ENCODE data around the gene IFT81.
A peak's percentile ranks its signal among the peaks of the same experiment; 100 is the strongest.
"Not testable (repeated sequence)": the region's sequence is repeated elsewhere in the genome, so short reads cannot be mapped to it uniquely, and the experiment has no call there.

The IFT81 gene

GRCh38 chr12:110107369-110108281 is 16.5 kb upstream of the IFT81 start:
- peak; percentile 77 for DNase-seq (ENCODE audit: low spot score)

GRCh38 chr12:110108309-110109036 is 15.7 kb upstream of the IFT81 start:
- DNase-seq (ENCODE audit: low spot score), result no peak

GRCh38 chr12:110109037-110109836 is 14.9 kb upstream of the IFT81 start:
- peak; percentile 65 for DNase-seq (ENCODE audit: low spot score)

GRCh38 chr12:110109837-110110535 is 14.2 kb upstream of the IFT81 start:
- DNase-seq (ENCODE audit: low spot score), result no peak

- DNase-seq (ENCODE audit: low spot score), result no peak
Observed at GRCh38 chr12:110111476-110112334, 12.5 kb upstream of the IFT81 start.

- DNase-seq (ENCODE audit: low spot score), result no peak
Observed at GRCh38 chr12:110112335-110112660, 11.9 kb upstream of the IFT81 start.

- DNase-seq (ENCODE audit: low spot score), result no peak
Observed at GRCh38 chr12:110114528-110114937, 9.6 kb upstream of the IFT81 start.

- no peak for DNase-seq (ENCODE audit: low spot score)
Observed at GRCh38 chr12:110115675-110116074, 8.5 kb upstream of the IFT81 start.

GRCh38 chr12:110116623-110117022 is 7.5 kb upstream of the IFT81 start:
- no peak for DNase-seq (ENCODE audit: low spot score)

GRCh38 chr12:110117210-110117609 is 6.9 kb upstream of the IFT81 start:
- not testable (repeated sequence) for DNase-seq (ENCODE audit: low spot score)

- DNase-seq (ENCODE audit: low spot score), result no peak
Observed at GRCh38 chr12:110117956-110118685, 6.0 kb upstream of the IFT81 start.

- no peak for DNase-seq (ENCODE audit: low spot score)
Observed at GRCh38 chr12:110122929-110123328, 1.2 kb upstream of the IFT81 start.

- DNase-seq (ENCODE audit: low spot score), result no peak
Observed at GRCh38 chr12:110123919-110124268, 263 bp upstream of the IFT81 start.

GRCh38 chr12:110126557-110126956 is 2.4 kb downstream of the IFT81 start:
- DNase-seq (ENCODE audit: low spot score), result no peak

GRCh38 chr12:110134691-110135411 is 10.7 kb downstream of the IFT81 start:
- DNase-seq (ENCODE audit: low spot score), result peak; percentile 47

- DNase-seq (ENCODE audit: low spot score), result no peak
Observed at GRCh38 chr12:110135806-110136205, 11.6 kb downstream of the IFT81 start.

GRCh38 chr12:110137786-110138185 is 13.6 kb downstream of the IFT81 start:
- DNase-seq (ENCODE audit: low spot score), result no peak

GRCh38 chr12:110141389-110141788 is 17.2 kb downstream of the IFT81 start:
- DNase-seq (ENCODE audit: low spot score), result no peak

- no peak for DNase-seq (ENCODE audit: low spot score)
Observed at GRCh38 chr12:110146986-110147385, 22.8 kb downstream of the IFT81 start.
